ENCODE measurements around the gene ATP6V1G3. TPM values are rescaled to one million over a fixed set of nuclear protein-coding genes. Genes with fewer than 3 reads are reported as not detected.

ATP6V1G3 gene
- polyA plus RNA-seq, 3 donors: not detected

- H3K4me3 Mint-ChIP-seq: no peak overlapping the region
- Histone ChIP-seq H3K27ac (ENCODE audit: low read depth in 1 of 2, low read length in 2 of 2) (no peak overlapping the region), H3K36me3 (replicated peaks in 1 of 2; ENCODE audit: control insufficient read depth in 1 of 2, insufficient read depth in 2 of 2, low read length in 2 of 2) (no peaks in the 10 kb centered on the region), H3K79me2 (ENCODE audit: insufficient read depth, low read length) (no peaks in the 10 kb centered on the region), H4K20me1 (ENCODE audit: insufficient read depth, low read length) (no peaks in the 10 kb centered on the region), H3K4me3 (replicated peaks in 1 of 3; ENCODE audit: low read depth in 2 of 3, low read length in 3 of 3) (no peak overlapping the region), H3K4me1 (ENCODE audit: control insufficient read depth in 1 of 2, insufficient read depth in 2 of 2, low read length in 2 of 2) (no peaks in the 10 kb centered on the region), H3K9ac (ENCODE audit: insufficient read depth, low read length, poor library complexity, severe bottlenecking) (no peak overlapping the region), H2AFZ (ENCODE audit: insufficient read depth, low read depth, low read length, poor library complexity, severe bottlenecking) (no peak overlapping the region), H3K27me3 (ENCODE audit: control insufficient read depth in 2 of 2, insufficient read depth in 2 of 2, low read length in 2 of 2) (no peaks in the 10 kb centered on the region), H3K4me2 (replicated peaks; ENCODE audit: extremely low read depth, low read length, poor library complexity, severe bottlenecking) (no peak overlapping the region), H3K9me3 (replicated peaks in 1 of 2; ENCODE audit: control insufficient read depth in 1 of 2, insufficient read depth in 1 of 2, low read length in 2 of 2) (no peaks in the 10 kb centered on the region)
- H3K4me1 Mint-ChIP-seq: peaks cover 6% of the 10 kb centered on the region
- peaks cover 0 to 2% (median 0%) of the 10 kb centered on the region in 3 donors for H3K27me3 Mint-ChIP-seq (ENCODE audit: low read depth in 3 of 3)
- peaks cover 0 to 3% of the 10 kb centered on the region in 2 donors for H3K36me3 Mint-ChIP-seq
- no peak overlapping the region for H3K27ac Mint-ChIP-seq
- no peak for DNase-seq
- no peak for TF ChIP-seq CTCF (IDR thresholded peaks at IDR 0.05)
- intact Hi-C loops (cut with micrococcal nuclease): no loop called here
- H3K9me3 Mint-ChIP-seq: peaks cover 0 to 2% (median 0%) of the 10 kb centered on the region in 7 donors
Observed at GRCh38 chr1:198486903-198487302, 53.6 kb downstream of the ATP6V1G3 start.

- Histone ChIP-seq H3K27me3 (ENCODE audit: control insufficient read depth in 2 of 2, insufficient read depth in 2 of 2, low read length in 2 of 2) (no peaks in the 10 kb centered on the region), H3K9ac (ENCODE audit: insufficient read depth, low read length, poor library complexity, severe bottlenecking) (no peak overlapping the region), H3K4me2 (replicated peaks; ENCODE audit: extremely low read depth, low read length, poor library complexity, severe bottlenecking) (no peak overlapping the region), H2AFZ (ENCODE audit: insufficient read depth, low read depth, low read length, poor library complexity, severe bottlenecking) (no peak overlapping the region), H3K4me1 (ENCODE audit: control insufficient read depth in 1 of 2, insufficient read depth in 2 of 2, low read length in 2 of 2) (peaks cover 0 to 5% of the 10 kb centered on the region in 2 donors), H3K79me2 (ENCODE audit: insufficient read depth, low read length) (no peaks in the 10 kb centered on the region), H3K4me3 (replicated peaks in 1 of 3; ENCODE audit: low read depth in 2 of 3, low read length in 3 of 3) (no peak overlapping the region), H4K20me1 (ENCODE audit: insufficient read depth, low read length) (no peaks in the 10 kb centered on the region), H3K36me3 (replicated peaks in 1 of 2; ENCODE audit: control insufficient read depth in 1 of 2, insufficient read depth in 2 of 2, low read length in 2 of 2) (no peaks in the 10 kb centered on the region), H3K9me3 (replicated peaks in 1 of 2; ENCODE audit: control insufficient read depth in 1 of 2, insufficient read depth in 1 of 2, low read length in 2 of 2) (no peaks in the 10 kb centered on the region), H3K27ac (ENCODE audit: low read depth in 1 of 2, low read length in 2 of 2) (no peak overlapping the region)
- Mint-ChIP-seq H3K4me3 (no peak overlapping the region), H3K27ac (no peak overlapping the region), H3K27me3 (ENCODE audit: low read depth in 3 of 3) (peaks cover 0 to 2% (median 0%) of the 10 kb centered on the region in 3 donors), H3K36me3 (no peaks in the 10 kb centered on the region), H3K9me3 (peaks cover 0 to 6% (median 0%) of the 10 kb centered on the region in 7 donors), H3K4me1 (peaks cover 9% of the 10 kb centered on the region)
- DNase-seq: no peak
- TF ChIP-seq CTCF (IDR thresholded peaks at IDR 0.05): no peak
- intact Hi-C loops (cut with micrococcal nuclease): no loop called here
Observed at GRCh38 chr1:198483645-198484044, 56.8 kb downstream of the ATP6V1G3 start.

All from CD14-positive monocyte (primary cell).